ENCODE results near the gene FBXL20. TPM values are rescaled to one million over a fixed set of nuclear protein-coding genes. Genes with fewer than 3 reads are reported as not detected.

Gene FBXL20
- total RNA-seq, 5 donors from 2014 or later (not counting 1 experiment from before 2014, with no cell fraction given) = 23.5 to 30.0 (median 26.2) TPM

DNA sequence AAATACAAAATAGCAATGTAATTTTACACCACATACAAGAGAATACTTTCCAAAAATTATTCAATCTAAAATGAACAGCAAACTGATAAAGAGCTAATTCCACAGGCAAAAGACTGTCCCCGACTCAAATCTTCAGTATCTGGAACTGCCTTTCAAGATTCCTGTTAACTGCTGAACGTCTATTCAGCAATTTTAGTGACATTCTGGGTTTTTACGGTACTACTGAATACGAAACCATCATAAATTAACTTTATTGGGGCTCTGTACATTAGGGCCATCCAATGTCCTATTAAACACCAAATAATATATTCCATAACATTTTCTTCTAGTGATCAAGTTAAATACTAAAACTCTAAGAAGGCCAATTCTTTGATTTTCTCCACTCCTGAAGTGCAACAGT lies 1.6 kb downstream of the FBXL20 start:
- H3K4me3 ChIP-seq (ENCODE audit: control insufficient read depth in 1 of 2, extremely low read depth in 1 of 2, low read length in 1 of 2) = no peak overlapping the region
- Mint-ChIP-seq H3K9me3 (no peaks in the 10 kb centered on the region), H3K27ac (peak overlapping the region in 1 of 2 donors; percentile 32)

DNA sequence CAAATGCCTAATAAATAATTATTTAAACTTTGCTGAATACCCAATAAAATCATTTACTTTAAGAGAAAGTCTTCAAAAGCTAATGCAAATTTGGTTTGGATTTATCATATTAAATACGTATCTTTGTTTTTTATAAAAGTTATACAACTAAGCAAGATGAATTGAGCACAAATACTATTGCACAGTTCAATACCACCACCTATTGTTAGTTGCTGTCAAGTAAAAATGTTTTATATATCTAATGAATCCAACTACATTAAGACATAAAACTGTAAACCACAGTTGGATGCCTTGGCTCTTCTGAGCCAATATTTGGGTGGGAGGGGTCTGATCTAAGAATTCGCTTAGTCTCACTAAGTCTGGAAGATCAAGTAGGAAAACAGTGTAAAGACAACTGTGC lies 7.7 kb downstream of the FBXL20 start:
- peaks cover 0 to 2% of the 10 kb centered on the region in 2 experiments for H3K4me1 ChIP-seq (ENCODE audit: control insufficient read depth in 1 of 2, extremely low read depth in 1 of 2, insufficient read depth in 2 of 2, low read length in 2 of 2)
- H3K4me3 Mint-ChIP-seq = no peak overlapping the region
- WGBS (ENCODE audit: insufficient coverage) = no CpG with 5 or more reads among the region's 2 CpGs
- no peaks in the 10 kb centered on the region for H3K9me3 Mint-ChIP-seq
- POLR2A ChIA-PET = no interaction called here
- peaks cover 3% of the 10 kb centered on the region for H3K36me3 Mint-ChIP-seq
- H3K27ac ChIP-seq (ENCODE audit: low read length) = no peak overlapping the region
- H3K36me3 ChIP-seq (ENCODE audit: control insufficient read depth in 2 of 2, extremely low read depth in 1 of 2, insufficient read depth in 1 of 2, low read length in 1 of 2) = no peaks in the 10 kb centered on the region
- ATAC-seq (replicated peaks in 1 of 4) (no peak), DNase-seq (no peak)
- no peaks in the 10 kb centered on the region for H3K9me3 ChIP-seq
- peaks cover 15 to 36% (median 32%) of the 10 kb centered on the region in 3 donors for H3K4me1 Mint-ChIP-seq
- no peaks in the 10 kb centered on the region for H3K27me3 Mint-ChIP-seq
- no peak overlapping the region for H3K4me3 ChIP-seq (ENCODE audit: control insufficient read depth in 1 of 2, extremely low read depth in 1 of 2, low read length in 1 of 2)
- no peak overlapping the region for H3K27ac Mint-ChIP-seq
- no peaks in the 10 kb centered on the region for H3K27me3 ChIP-seq (replicated peaks in 1 of 2; ENCODE audit: control insufficient read depth in 2 of 2, extremely low read depth in 1 of 2, insufficient read depth in 2 of 2, low read length in 1 of 2)
- CTCF ChIA-PET = interaction anchor here in 1 of 2 donors (0.6 kb wide), 1 partner anchor 13 kb away, joined by 3 read pairs; no protein-coding TSS in a partner anchor

More for the DNA sequence above, 1.6 kb downstream of the FBXL20 start:
- ATAC-seq (replicated peaks in 1 of 4) (no peak), DNase-seq (no peak)
- CTCF ChIA-PET = no interaction called here
- POLR2A ChIA-PET = interaction anchor here in 1 of 2 donors (0.8 kb wide), 1 partner anchor 238 kb away, joined by 3 read pairs; no protein-coding TSS in a partner anchor
- Histone ChIP-seq H3K9me3 (no peaks in the 10 kb centered on the region), H3K36me3 (ENCODE audit: control insufficient read depth in 2 of 2, extremely low read depth in 1 of 2, insufficient read depth in 1 of 2, low read length in 1 of 2) (no peaks in the 10 kb centered on the region), H3K27me3 (replicated peaks in 1 of 2; ENCODE audit: control insufficient read depth in 2 of 2, extremely low read depth in 1 of 2, insufficient read depth in 2 of 2, low read length in 1 of 2) (no peaks in the 10 kb centered on the region), H3K27ac (ENCODE audit: low read length) (no peak overlapping the region), H3K4me1 (ENCODE audit: control insufficient read depth in 1 of 2, extremely low read depth in 1 of 2, insufficient read depth in 2 of 2, low read length in 2 of 2) (peaks cover 12 to 14% of the 10 kb centered on the region in 2 experiments)
- peaks cover 37 to 56% (median 52%) of the 10 kb centered on the region in 3 donors for H3K4me1 Mint-ChIP-seq
- WGBS (ENCODE audit: insufficient coverage) = 85% methylated on average over 2 of the region's 4 CpGs
- H3K27me3 Mint-ChIP-seq = no peaks in the 10 kb centered on the region
- H3K36me3 Mint-ChIP-seq = no peaks in the 10 kb centered on the region
- peak overlapping the region; percentile 93 to 95 (median 93) for H3K4me3 Mint-ChIP-seq

DNA sequence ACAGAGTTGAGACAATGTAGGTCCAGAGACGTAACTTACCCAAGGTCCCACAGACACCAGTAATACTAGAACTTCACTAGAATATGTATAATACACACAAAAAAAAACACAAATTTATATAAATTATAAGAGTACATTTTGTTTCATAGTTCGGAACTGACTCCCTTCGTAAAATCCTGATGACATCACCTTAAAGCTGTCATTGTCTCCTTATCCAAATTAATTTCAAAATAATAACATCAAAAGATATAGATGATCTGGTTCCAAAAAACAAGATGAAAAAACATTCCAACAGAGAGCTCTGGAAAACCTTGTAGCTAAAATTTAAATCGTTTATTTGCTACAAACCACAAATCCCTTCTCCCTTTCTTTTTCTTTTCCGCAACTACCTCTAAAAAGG lies 10.0 kb downstream of the FBXL20 start:
- ATAC-seq (replicated peaks in 1 of 4) = no peak
- no peaks in the 10 kb centered on the region for H3K27me3 Mint-ChIP-seq
- H3K4me3 Mint-ChIP-seq = no peak overlapping the region
- ChIA-PET POLR2A (interaction anchor here in 1 of 2 donors (0.7 kb wide), 1 partner anchor 605 kb away, joined by 3 read pairs; no protein-coding TSS in a partner anchor), CTCF (interaction anchor here in 1 of 2 donors (0.7 kb wide), 1 partner anchor 16 kb away, joined by 3 read pairs; no protein-coding TSS in a partner anchor)
- no peak for DNase-seq
- no peak overlapping the region for H3K27ac Mint-ChIP-seq
- no peaks in the 10 kb centered on the region for H3K9me3 ChIP-seq
- H3K4me1 ChIP-seq (ENCODE audit: control insufficient read depth in 1 of 2, extremely low read depth in 1 of 2, insufficient read depth in 2 of 2, low read length in 2 of 2) = no peaks in the 10 kb centered on the region
- no peaks in the 10 kb centered on the region for H3K9me3 Mint-ChIP-seq
- H3K36me3 ChIP-seq (ENCODE audit: control insufficient read depth in 2 of 2, extremely low read depth in 1 of 2, insufficient read depth in 1 of 2, low read length in 1 of 2) = peaks cover 0 to 5% of the 10 kb centered on the region in 2 donors
- H3K27me3 ChIP-seq (replicated peaks in 1 of 2; ENCODE audit: control insufficient read depth in 2 of 2, extremely low read depth in 1 of 2, insufficient read depth in 2 of 2, low read length in 1 of 2) = no peaks in the 10 kb centered on the region
- peaks cover 7% of the 10 kb centered on the region for H3K36me3 Mint-ChIP-seq
- no peak overlapping the region for H3K4me3 ChIP-seq (ENCODE audit: control insufficient read depth in 1 of 2, extremely low read depth in 1 of 2, low read length in 1 of 2)
- H3K27ac ChIP-seq (ENCODE audit: low read length) = no peak overlapping the region
- no CpG with 5 or more reads among the region's 5 CpGs for WGBS (ENCODE audit: insufficient coverage)
- peaks cover 6 to 23% (median 21%) of the 10 kb centered on the region in 3 donors for H3K4me1 Mint-ChIP-seq

GRCh38 chr17:39385040-39385439 lies 16.4 kb downstream of the FBXL20 start:
- Mint-ChIP-seq H3K27ac (no peak overlapping the region), H3K36me3 (peaks cover 16% of the 10 kb centered on the region), H3K4me1 (peaks cover 8 to 26% (median 23%) of the 10 kb centered on the region in 3 donors), H3K27me3 (no peaks in the 10 kb centered on the region), H3K4me3 (no peak overlapping the region), H3K9me3 (no peaks in the 10 kb centered on the region)
- no CpG with 5 or more reads among the region's 6 CpGs for WGBS (ENCODE audit: insufficient coverage)
- no peak for ATAC-seq (replicated peaks in 1 of 4)
- H3K4me3 ChIP-seq (ENCODE audit: control insufficient read depth in 1 of 2, extremely low read depth in 1 of 2, low read length in 1 of 2) = no peak overlapping the region
- peaks cover 0 to 9% of the 10 kb centered on the region in 2 donors for H3K36me3 ChIP-seq (ENCODE audit: control insufficient read depth in 2 of 2, extremely low read depth in 1 of 2, insufficient read depth in 1 of 2, low read length in 1 of 2)
- H3K27me3 ChIP-seq (replicated peaks in 1 of 2; ENCODE audit: control insufficient read depth in 2 of 2, extremely low read depth in 1 of 2, insufficient read depth in 2 of 2, low read length in 1 of 2) = no peaks in the 10 kb centered on the region
- CTCF ChIA-PET = no interaction called here
- no peaks in the 10 kb centered on the region for H3K9me3 ChIP-seq
- no peak for DNase-seq
- POLR2A ChIA-PET = no interaction called here
- no peak overlapping the region for H3K27ac ChIP-seq (ENCODE audit: low read length)
- H3K4me1 ChIP-seq (ENCODE audit: control insufficient read depth in 1 of 2, extremely low read depth in 1 of 2, insufficient read depth in 2 of 2, low read length in 2 of 2) = peaks cover 0 to 2% of the 10 kb centered on the region in 2 experiments

DNA sequence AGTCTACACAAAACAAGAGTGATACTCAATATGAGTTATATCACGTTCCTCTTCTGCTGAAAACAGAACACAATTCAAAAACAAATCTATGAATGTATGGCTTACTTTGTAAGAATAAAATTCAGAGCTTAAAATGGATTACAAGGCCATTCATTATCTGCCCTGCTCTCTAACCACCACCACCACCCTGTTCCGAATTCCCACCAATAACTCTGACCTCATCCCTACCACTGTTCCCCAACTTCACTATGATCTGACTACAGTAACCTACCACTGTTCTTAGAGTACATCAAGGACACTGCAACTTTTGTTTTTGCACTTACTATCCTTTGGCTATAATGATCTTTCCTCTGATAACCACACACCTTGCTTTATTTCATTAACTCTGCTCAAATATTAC lies 21.3 kb downstream of the FBXL20 start:
- Histone ChIP-seq H3K36me3 (ENCODE audit: control insufficient read depth in 2 of 2, extremely low read depth in 1 of 2, insufficient read depth in 1 of 2, low read length in 1 of 2) (peaks cover 0 to 4% of the 10 kb centered on the region in 2 donors), H3K27ac (ENCODE audit: low read length) (no peak overlapping the region), H3K9me3 (no peaks in the 10 kb centered on the region), H3K4me1 (ENCODE audit: control insufficient read depth in 1 of 2, extremely low read depth in 1 of 2, insufficient read depth in 2 of 2, low read length in 2 of 2) (peaks cover 0 to 5% of the 10 kb centered on the region in 2 experiments), H3K27me3 (replicated peaks in 1 of 2; ENCODE audit: control insufficient read depth in 2 of 2, extremely low read depth in 1 of 2, insufficient read depth in 2 of 2, low read length in 1 of 2) (no peaks in the 10 kb centered on the region), H3K4me3 (ENCODE audit: control insufficient read depth in 1 of 2, extremely low read depth in 1 of 2, low read length in 1 of 2) (no peak overlapping the region)
- H3K9me3 Mint-ChIP-seq = no peaks in the 10 kb centered on the region
- no peaks in the 10 kb centered on the region for H3K27me3 Mint-ChIP-seq
- no peak overlapping the region for H3K4me3 Mint-ChIP-seq
- CTCF ChIA-PET = no interaction called here
- DNase-seq (no peak), ATAC-seq (replicated peaks in 1 of 4) (no peak)
- peaks cover 22 to 37% (median 37%) of the 10 kb centered on the region in 3 donors for H3K4me1 Mint-ChIP-seq
- POLR2A ChIA-PET = interaction anchor here in 1 of 2 donors (0.6 kb wide), 1 partner anchor 27 kb away, joined by 9 read pairs; no protein-coding TSS in a partner anchor
- peaks cover 10% of the 10 kb centered on the region for H3K36me3 Mint-ChIP-seq
- H3K27ac Mint-ChIP-seq = no peak overlapping the region
- 75% methylated on average over 1 of the region's 2 CpGs for WGBS (ENCODE audit: insufficient coverage)

- ATAC-seq (replicated peaks in 1 of 4) (no peak), DNase-seq (no peak)
- Mint-ChIP-seq H3K27ac (no peak overlapping the region), H3K27me3 (no peaks in the 10 kb centered on the region), H3K4me1 (peaks cover 28 to 36% (median 32%) of the 10 kb centered on the region in 3 donors), H3K36me3 (peaks cover 13% of the 10 kb centered on the region), H3K4me3 (no peak overlapping the region), H3K9me3 (no peaks in the 10 kb centered on the region)
- no peak overlapping the region for H3K4me3 ChIP-seq (ENCODE audit: control insufficient read depth in 1 of 2, extremely low read depth in 1 of 2, low read length in 1 of 2)
- no peaks in the 10 kb centered on the region for H3K36me3 ChIP-seq (ENCODE audit: control insufficient read depth in 2 of 2, extremely low read depth in 1 of 2, insufficient read depth in 1 of 2, low read length in 1 of 2)
- CTCF ChIA-PET = interaction anchor here in 1 of 2 donors (0.5 kb wide), 1 partner anchor 27 kb away, joined by 3 read pairs; no protein-coding TSS in a partner anchor
- H3K9me3 ChIP-seq = no peaks in the 10 kb centered on the region
- WGBS (ENCODE audit: insufficient coverage) = 86% methylated on average over 1 of the region's 2 CpGs
- POLR2A ChIA-PET = no interaction called here
- H3K27ac ChIP-seq (ENCODE audit: low read length) = no peak overlapping the region
- H3K27me3 ChIP-seq (replicated peaks in 1 of 2; ENCODE audit: control insufficient read depth in 2 of 2, extremely low read depth in 1 of 2, insufficient read depth in 2 of 2, low read length in 1 of 2) = no peaks in the 10 kb centered on the region
- H3K4me1 ChIP-seq (ENCODE audit: control insufficient read depth in 1 of 2, extremely low read depth in 1 of 2, insufficient read depth in 2 of 2, low read length in 2 of 2) = peaks cover 0 to 3% of the 10 kb centered on the region in 2 experiments
Observed at GRCh38 chr17:39376434-39376833, 25.0 kb downstream of the FBXL20 start.

All from T-cell (primary cell).